HG02981 (cell line): ENCODE results near the gene SMAD3.

ENCODE experiments used
- ATAC-seq: cut with Tn5 transposase; IDR thresholded peaks from one replicate; pipeline ENCODE4 v1.9.1; 2021; ENCODE audit warnings: mild to moderate bottlenecking, moderate library complexity; ENCODE audit not compliant: unreplicated experiment

SMAD3 gene

DNA sequence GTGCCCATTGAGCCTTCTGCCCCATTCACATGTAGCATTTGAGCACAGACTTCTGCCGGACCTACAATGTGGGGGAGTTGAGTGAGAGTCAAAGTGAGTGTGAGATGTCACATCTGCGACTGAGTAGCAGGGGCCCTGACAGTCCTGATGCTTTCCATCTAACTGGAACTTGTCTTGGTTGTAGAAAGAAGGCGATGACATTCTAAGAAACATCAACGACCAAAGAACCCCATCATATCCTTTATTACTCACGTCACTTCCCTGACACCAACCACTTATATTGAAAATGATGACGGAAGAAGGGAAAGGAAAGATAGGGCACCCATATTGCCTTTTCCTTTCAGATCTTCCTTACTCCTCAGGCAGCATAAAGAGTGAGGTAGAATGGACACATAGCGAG lies 30.5 kb downstream of the SMAD3 start:
- ATAC-seq = no peak

GRCh38 chr15:67096546-67097294 lies 31.3 kb downstream of the SMAD3 start:
- ATAC-seq = no peak

GRCh38 chr15:67097424-67097823 lies 32.0 kb downstream of the SMAD3 start:
- ATAC-seq = no peak

GRCh38 chr15:67097930-67098740 lies 32.7 kb downstream of the SMAD3 start:
- ATAC-seq = no peak

GRCh38 chr15:67098768-67099282 lies 33.4 kb downstream of the SMAD3 start:
- no peak for ATAC-seq

DNA sequence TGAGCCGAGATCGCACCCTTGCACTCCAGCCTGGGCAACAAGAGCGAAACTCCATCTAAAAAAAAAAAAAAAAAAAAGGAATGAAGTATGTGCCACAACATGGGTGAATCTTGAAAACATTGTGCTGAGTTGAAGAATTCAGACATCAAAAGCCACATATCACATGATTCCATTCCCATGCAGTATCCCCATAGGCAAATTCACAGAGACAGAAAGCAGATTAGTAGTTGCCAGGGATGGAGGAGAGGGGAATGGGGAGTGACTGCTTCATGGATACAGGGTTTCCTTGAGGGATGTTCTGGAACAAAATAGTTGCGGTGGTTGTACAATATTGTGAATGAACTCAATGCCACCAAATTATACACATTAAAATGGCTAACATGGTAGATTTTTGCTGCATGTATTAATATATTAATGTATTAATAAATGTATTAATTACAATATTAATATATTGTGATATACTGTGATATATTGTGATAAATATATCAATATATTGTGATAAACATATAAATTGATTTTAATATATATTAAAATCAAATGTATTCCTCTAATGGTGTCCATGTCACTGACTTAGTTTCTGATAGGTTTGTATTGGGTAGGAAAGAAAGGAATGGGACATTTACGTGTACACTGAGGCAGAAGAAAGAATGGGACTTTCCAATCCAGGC lies 34.9 kb downstream of the SMAD3 start:
- no peak for ATAC-seq

DNA sequence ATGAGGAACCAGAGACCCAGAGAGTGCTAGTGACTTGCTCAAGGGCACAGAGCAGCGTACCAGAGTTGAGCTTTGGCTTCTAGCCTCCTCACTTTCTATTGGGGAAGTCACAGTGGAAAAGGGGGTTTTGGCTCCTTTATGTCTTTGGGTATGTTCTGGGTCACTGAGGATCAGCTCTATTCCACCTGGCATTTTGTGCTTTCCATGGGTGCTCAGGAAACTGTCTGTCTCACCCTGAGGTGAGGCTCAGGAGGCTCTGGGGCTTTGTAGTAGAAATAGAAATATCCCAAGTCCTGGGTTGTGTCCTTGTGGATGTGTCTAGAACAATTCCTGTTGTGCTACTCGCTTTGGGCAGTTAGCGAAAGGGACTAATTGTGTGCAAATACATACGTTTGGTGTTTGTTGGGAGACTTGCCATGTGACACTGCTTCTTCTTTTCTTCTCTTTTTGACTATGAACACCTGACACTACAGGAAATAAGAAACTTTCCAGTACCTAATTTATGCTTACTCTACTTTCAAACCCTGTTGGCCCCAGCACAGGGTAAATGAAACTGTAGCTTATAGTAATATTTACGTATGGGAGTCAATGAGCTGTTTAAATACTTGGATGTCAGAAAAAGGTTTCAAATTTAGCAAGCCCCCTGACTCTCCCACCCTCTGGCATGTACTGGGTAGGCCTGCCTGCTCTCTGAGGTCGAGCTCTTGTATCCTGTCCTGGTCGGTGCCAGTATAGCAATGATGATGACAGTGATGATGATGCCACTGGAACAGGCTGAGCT lies 35.6 kb downstream of the SMAD3 start:
- peak; percentile 57 for ATAC-seq

DNA sequence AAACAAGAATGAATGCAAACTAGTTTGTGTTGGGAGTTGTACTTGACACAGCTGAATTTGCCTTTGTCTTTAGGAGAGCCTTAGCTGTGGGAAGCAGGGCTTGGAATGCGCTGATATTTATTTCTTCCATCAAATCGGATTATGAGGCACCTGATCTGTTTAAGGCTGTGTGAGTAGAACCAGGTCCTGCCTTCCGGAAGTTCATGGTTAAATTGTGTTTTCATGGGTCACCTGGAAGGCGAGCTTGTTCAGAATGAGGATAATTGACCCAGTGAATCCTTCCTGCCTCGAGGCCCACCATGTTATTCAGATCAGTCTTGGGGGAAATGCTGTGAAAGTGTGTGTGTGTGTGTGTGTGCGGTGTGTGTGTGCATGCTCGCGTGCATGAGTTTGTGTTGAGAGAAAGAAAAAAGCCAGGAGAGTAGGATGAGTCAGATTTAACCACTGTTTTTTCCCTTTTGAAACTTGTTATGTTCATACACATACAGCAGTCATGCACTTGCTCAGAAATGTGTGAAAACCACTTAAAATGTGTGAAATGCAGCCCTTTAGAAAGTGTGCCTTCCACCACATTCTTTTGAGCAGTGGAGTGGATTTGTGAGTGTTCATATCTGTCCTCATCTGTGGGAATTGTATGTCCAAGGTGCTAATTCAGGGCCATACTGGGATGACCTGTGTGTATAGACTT lies 36.7 kb downstream of the SMAD3 start:
- ATAC-seq = no peak

- no peak for ATAC-seq
These were observed 37.2 kb downstream of the SMAD3 start for GRCh38 chr15:67102599-67102929.

GRCh38 chr15:67103021-67103420 lies 37.6 kb downstream of the SMAD3 start:
- no peak for ATAC-seq

DNA sequence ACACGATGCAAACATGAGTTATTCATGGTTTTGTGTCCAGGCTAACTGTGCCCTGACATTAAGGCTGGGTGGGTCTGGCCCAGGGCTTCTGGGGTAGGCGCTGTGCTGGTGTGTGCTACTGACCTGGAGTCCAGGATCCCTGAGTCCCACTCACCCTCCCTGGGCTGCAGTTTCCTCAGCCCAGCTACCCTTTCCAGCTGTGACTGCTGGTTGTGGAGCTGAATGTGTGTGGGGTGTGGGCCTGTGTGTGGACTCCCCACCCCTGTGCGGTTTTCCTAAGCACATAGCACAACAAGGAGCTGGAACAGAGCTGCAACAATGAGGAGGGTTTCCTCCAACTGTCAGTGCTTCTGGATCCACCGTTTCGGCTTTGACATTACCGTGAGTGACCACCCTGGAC lies 38.0 kb downstream of the SMAD3 start:
- ATAC-seq = no peak

DNA sequence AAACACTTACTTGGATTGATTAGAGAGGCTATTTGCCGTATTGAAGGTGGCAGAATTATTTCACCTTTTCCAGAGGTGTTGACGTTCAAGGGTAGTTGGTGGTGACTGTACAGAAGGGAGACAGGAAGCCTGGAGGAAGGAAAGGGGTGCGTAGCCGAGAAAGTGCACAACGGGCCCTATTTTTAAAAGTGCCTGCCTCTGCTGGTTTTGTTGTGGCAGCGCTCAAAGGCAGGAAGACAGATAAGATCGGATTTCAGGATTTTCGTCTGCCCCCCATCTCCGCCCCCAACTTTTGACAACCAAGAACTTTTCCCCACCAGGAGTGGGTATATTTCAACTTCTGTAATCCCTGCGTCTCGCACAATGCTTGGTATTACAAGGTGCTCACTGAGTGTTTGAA lies 38.5 kb downstream of the SMAD3 start:
- no peak for ATAC-seq

- ATAC-seq = no peak
These were observed 39.1 kb downstream of the SMAD3 start for GRCh38 chr15:67104510-67104909.

GRCh38 chr15:67105065-67105951 lies 39.9 kb downstream of the SMAD3 start:
- ATAC-seq = no peak

DNA sequence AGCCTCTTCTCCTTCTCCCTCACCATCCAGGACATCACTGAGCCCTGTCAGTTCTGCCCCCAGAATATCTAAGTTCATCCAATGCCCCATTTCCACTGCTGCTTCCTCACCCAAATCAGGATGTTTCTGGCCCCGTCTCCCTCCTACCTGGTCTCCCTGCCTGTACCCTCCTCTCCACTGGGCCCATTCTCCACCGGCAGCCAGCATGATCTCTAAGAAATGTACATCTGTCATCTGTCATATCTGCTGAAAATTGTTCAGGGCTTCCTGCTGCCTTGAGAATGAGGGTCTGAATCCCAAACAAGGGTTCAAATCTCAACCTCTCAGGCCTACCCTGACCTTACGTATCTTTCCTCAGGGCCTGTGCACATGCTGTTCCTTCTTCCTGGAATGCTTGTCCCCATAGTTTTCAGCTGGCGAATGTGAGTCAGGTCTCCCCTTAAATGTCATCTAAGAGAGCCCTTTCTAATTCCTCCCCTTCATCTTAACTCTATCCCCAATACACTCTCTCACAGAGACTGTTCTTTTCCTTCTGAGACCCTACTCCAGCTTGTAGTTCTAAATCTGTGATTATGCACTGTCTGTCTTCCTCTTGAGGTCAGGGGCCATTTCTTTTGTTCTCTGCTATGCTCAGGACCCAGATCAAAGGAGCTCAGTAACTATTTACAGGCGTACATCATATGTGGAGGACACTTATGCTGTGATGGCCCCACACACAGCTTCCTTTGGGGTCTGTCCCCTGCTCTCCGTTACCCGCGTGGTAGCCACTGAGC lies 40.8 kb downstream of the SMAD3 start:
- ATAC-seq = no peak

GRCh38 chr15:67106764-67107013 lies 41.3 kb downstream of the SMAD3 start:
- ATAC-seq = no peak

GRCh38 chr15:67107014-67107812 lies 41.8 kb downstream of the SMAD3 start:
- ATAC-seq = no peak
